ENCODE data around the gene CBFA2T2.

Gene CBFA2T2

GRCh38 chr20:33669873-33670640 is 180.2 kb downstream of the CBFA2T2 start:
- DNase-seq: no peak

GRCh38 chr20:33670715-33671499 is 181.0 kb downstream of the CBFA2T2 start:
- DNase-seq: no peak

- no peak for DNase-seq
These were observed 181.8 kb downstream of the CBFA2T2 start for GRCh38 chr20:33671573-33672288.

GRCh38 chr20:33672426-33673113 is 182.7 kb downstream of the CBFA2T2 start:
- DNase-seq: no peak

- no peak for DNase-seq
These were observed 183.2 kb downstream of the CBFA2T2 start for GRCh38 chr20:33673114-33673409.

GRCh38 chr20:33673410-33674293 is 183.8 kb downstream of the CBFA2T2 start:
- no peak for DNase-seq

- DNase-seq: peak; percentile 70
These were observed 184.6 kb downstream of the CBFA2T2 start, which contains the start of gene NECAB3 for GRCh38 chr20:33674294-33675135. TSS of gene NECAB3 (minus strand) at chr20:33674428. CDS start at chr20:33674352, 76 bp downstream.

GRCh38 chr20:33675136-33675959 is 185.5 kb downstream of the CBFA2T2 start:
- DNase-seq: no peak

- no peak for DNase-seq
These were observed 186.2 kb downstream of the CBFA2T2 start for GRCh38 chr20:33676121-33676520.

- DNase-seq: no peak
These were observed 187.1 kb downstream of the CBFA2T2 start for GRCh38 chr20:33676652-33677645.

GRCh38 chr20:33677991-33678702 is 188.3 kb downstream of the CBFA2T2 start:
- no peak for DNase-seq

- peak; percentile 69 for DNase-seq
These were observed 190.0 kb downstream of the CBFA2T2 start for GRCh38 chr20:33679758-33680485.

GRCh38 chr20:33680686-33681085 is 190.8 kb downstream of the CBFA2T2 start:
- DNase-seq: no peak

GRCh38 chr20:33681288-33681687 is 191.4 kb downstream of the CBFA2T2 start:
- no peak for DNase-seq

- no peak for DNase-seq
These were observed 191.9 kb downstream of the CBFA2T2 start for GRCh38 chr20:33681728-33682353.

- DNase-seq: no peak
These were observed 194.8 kb downstream of the CBFA2T2 start for GRCh38 chr20:33684533-33685327.

All from CD4-positive, alpha-beta T cell treated with Interleukin-21 for 1 hour (primary cell).